GM21381 (cell line): ENCODE data around the gene STK17B.

Source experiments
- ATAC-seq: cut with Tn5 transposase; IDR thresholded peaks from one replicate; pipeline ENCODE4 v1.9.1; 2021; ENCODE audit warnings: mild to moderate bottlenecking, moderate library complexity; ENCODE audit not compliant: unreplicated experiment

STK17B gene

DNA sequence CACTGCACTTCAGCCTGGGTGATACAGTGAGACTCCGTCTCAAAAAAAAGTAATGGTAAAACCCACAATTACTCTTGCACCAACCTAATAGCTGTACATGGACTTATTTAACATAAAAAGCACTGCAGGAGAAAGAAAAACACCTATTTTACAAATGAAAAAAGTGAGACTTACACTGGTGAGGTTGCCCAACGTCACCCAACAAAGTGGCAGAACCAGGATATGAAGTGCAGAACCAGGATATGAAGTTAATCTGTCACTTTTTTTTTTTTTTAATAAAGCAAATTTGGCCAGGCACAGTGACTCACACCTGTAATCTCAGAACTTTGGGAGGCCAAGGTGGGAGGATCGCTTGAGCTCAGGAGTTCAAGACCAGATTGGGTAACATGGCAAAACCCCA, 13.5 kb upstream of the STK17B start:
- ATAC-seq: no peak

DNA sequence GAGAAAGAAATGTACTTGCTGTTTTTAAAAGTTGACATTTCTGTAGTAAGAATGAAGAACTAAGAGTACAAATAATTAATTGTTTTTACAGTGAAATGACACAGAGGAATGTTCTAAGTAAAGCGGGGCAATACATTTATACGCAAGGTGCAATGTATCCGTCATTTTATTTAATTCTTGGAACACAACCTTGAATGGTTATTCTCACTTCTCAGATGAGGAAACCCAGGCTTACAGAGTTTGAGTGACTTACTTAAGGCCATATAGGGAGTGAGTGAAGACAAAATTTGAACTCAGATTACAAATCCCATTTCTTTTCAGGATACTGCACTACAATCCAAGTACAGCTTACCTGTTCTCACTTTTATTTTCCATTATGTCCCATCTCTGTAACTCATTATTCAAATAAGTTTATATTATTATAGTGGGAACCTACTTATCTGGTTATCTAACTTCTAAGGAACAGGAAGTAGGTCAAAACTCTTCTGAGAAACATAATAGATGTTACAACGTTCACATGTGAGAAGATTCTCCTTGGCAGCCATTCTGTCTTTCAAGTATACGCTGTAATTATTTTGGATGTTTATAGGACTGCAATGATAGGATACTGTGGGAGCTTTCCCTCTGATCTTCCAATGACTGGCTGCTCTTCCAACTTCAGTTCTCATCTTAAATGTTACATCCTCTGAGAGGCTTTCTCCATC, 12.3 kb upstream of the STK17B start:
- no peak for ATAC-seq

DNA sequence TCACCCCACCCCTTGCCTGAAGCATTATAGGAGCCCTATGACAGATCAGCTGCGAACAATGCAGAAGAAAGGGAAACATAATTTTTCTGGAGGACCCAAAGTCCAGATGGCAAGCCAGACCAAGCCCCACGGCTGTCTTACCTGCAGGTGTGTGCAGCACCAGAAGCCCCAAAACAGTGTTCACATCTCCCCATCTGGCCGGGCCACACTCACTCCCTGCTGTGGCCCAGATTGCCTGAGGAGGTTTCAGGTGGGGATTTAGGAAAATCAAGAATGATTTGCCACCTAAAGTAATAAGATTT, 11.7 kb upstream of the STK17B start:
- ATAC-seq: peak; percentile 16

DNA sequence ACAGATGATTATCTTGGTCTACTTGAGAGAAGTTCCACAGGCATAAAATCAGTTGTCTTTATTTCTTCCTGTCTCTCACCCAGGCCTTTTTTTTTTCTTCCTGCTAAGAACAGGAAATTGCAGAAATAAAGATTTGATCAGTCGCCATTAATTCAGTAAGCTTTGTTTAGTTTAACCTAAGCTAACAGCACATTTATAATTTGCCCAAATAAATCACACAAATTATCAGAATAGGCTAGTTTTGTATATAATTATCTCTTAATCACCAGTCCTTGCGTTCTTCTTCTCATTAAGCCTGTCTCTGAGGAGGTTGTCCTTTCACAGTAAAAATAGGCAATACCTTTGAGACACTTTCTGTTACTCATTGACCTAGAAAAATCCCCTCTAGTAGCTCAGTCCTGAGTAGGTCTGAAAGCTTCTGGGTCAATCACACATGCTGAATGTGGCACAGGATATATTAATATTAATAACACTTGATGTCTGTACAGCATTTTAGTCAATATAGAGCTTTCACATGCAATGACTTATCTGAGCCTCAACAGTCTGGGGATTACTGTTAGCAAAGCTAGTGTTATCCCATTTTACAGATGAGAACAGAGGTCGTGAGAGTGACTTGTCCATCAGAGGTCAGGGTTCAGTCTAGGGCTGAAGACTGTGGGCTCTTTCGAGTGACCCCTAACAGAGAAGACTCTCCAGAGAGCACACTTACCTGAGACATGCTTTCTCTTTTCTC, 11.2 kb upstream of the STK17B start:
- ATAC-seq: peak; percentile 92

- ATAC-seq: no peak
Observed at GRCh38 chr2:196181484-196181883, 10.1 kb upstream of the STK17B start.

DNA sequence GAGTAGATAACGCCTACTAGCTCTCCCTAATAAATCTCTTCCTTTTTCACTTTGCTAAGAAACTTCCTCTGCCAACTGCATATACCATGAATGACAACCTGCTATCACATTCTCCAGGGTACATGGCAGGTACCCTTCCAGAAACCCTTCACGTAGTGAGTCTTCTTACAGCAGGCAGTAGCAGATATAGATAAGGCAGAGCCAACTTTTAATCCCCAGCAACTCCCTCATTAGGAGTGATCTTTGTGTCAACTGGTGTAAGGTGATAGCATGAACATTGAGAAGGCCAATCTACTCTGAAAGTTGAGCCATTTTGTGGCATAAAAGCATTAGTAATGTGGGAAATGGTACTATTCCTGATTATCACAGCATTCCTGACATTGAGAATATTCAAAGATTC, 5.7 kb upstream of the STK17B start:
- no peak for ATAC-seq

- ATAC-seq: peak; percentile 66
Observed at GRCh38 chr2:196176142-196176738, 4.9 kb upstream of the STK17B start.

DNA sequence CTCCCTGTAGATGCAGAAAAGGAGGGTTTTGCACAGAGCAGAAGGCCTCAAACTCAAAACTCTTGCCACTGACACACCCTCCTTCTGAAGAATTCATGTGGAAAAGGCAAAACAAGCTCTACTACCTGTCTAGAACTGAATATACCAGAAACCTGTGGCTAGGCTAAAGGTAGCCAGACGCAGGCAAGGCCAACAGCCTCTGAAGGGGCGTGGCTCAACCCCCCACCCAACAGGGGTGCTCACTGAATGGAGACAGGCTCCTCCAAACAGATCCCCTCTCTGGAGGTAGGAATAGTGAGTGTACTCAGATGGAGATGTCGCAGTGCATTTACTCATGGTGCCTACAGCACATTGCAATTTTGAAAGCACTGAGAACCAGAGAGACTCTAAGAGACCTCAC, 3.0 kb upstream of the STK17B start:
- no peak for ATAC-seq

- no peak for ATAC-seq
Observed at GRCh38 chr2:196173505-196173904, 2.1 kb upstream of the STK17B start.

DNA sequence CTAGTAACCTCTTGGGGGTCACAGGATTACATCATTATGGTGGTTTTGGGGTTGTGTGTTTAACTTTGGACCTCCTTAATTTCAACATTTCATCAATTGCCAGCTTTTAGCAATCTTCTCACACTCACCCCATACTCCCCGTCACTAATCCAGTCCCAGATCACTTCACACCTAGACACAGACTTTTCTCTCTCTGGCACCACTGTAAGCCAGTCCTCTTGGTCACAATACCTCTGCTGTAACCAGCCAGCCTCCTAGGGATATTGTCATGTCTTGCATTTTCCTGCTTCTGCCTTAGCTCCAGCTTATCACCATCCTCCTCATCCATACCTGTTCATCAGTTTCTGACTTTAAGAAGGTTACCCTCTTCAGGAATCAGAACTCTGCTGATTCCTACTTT, 1.6 kb upstream of the STK17B start:
- ATAC-seq: no peak

DNA sequence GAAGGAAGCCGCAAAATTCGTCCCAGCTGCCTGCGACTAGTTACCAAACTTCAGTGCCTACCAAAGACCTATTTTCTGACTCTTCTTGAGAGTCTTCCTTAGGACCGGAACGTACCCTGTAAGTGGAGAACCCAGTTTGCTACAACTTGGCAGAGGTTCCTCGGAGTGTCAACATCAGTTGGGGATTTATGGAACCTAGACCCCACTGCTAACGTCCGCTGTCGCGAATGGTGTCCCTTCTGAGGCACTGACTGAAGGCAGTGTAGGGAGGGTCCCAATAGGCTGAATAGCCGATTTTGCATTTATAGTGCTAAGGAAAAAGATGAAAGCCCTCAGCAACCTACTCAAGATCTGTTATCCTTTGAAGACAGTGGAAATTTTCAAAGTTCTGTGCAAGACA, 568 bp upstream of the STK17B start:
- no peak for ATAC-seq

DNA sequence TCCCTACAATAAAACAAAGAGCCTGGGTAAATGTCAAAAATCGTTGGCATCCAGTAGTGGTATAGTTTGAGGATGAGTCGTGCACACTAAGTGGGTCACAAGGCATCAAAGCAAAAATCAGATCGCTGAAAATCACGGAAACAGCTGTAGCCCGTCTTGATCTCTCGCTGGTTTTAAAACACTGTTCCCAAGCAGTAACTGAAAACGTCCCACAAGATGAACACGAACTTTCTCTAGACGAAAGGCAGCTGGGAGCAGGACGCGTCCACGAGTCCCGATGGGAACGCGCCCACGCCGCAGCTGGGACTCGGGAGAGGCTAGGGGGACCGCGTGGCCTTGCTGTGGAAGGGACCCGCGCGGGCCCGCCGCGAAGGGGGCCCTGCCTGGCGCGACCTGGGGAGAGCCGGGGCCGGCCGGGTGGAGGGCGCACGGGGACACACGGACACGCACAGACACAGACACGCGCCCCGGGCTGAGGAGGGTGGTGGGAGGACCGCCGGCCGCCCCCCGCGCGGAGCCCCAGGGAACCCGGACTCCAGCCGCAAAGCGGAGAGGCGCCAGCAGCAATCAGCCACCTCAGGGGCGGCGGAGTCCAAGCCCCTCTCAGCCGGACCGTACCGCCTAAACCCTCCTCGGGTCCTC, 651 bp downstream of the STK17B start:
- peak; percentile 5 for ATAC-seq

DNA sequence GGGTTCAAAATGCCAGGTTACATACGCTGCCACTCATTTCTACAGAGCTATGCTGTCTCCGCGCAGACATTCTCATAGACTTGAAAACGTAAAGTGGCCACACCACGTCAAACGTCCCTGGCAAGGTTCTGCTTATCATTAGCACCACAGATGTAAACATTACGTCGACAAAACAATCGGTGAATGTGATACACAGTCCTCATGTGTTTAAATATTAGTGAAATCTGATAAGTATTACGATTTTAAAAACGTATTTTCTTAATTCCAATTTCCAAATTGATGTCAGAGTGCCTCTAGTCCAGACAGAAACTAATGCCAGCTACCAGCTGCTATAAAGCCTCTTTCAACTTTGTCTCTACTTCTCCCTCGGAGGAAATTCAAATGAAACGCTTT, 1.2 kb downstream of the STK17B start:
- peak; percentile 19 for ATAC-seq

- ATAC-seq: no peak
Observed at GRCh38 chr2:196169516-196169915, 1.9 kb downstream of the STK17B start.

DNA sequence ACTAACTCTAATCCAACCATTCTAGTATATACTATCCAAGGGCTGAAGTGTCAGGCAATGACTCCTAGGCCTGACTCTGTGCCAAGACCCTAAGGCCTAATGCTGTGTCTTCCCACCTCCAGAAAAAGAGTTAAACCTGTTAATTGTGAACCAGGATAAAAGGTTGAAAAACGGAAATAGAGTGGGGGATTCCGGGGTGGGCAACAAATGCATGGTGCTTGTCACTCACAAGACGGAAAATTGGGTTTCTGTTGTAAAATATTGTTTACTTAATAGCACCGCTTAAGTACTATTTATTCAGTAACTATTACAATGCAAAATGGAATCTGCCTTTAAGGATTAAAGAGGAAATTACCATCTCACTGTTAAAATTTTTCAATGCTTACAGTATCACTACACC, 3.2 kb downstream of the STK17B start:
- ATAC-seq: no peak

DNA sequence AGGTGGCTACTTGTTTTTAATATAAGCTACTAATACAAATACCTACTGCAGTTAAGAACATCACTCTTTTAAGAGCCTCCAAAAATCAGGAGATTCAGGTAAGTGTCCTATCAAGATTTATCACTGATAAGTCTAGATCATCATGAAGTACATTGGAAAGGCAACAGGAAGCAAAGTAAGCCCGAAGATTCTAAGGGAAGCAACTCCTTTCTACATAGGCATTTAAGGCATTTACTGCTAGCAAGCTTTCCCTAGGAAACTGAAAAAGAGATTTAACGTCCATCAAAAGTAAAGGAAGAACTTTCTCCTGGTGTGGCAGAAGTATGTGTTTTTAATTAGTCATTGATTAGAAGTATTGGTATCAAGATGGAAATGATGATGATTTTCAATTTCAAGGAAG, 3.7 kb downstream of the STK17B start:
- no peak for ATAC-seq

DNA sequence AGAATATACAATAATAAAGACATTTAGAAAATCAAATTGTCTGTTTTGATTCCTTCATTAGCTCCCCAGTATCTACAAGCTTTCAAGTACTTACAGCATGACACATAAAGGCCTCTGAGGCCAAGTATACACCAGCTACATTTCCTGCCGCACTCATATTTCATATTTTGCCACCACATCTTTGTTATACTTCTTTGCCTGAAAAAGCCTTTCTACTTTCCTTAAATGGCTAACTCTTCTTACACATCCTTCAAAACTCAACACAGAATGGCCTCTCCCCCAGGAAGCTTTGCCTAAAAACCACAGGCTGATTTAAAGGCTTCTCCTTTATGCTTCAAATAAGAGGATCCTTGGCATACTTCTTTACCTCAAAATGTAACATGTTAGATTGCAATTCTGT, 4.5 kb downstream of the STK17B start:
- ATAC-seq: no peak

DNA sequence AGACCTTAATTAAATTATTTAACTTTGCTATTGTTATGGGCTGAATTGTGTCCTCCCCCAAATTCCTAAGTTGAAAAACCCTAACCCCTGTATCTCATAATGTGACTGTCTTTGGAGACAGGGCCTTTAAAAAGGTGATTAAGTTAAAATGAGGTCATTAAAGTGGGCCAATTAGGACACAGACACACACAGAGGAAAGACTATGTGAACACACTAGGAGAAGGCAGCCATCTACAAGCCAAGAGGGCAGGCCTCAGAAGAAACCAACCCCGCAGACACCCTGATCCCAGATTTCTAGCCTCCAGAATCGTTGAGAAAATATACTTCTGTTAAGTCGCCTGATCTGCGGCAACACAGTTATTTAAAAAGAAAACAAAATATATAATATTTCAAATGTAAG, 6.4 kb downstream of the STK17B start:
- no peak for ATAC-seq

GRCh38 chr2:196163285-196163684, 8.1 kb downstream of the STK17B start:
- ATAC-seq: no peak

GRCh38 chr2:196162586-196163175, 8.7 kb downstream of the STK17B start:
- ATAC-seq: no peak

GRCh38 chr2:196160946-196161345, 10.4 kb downstream of the STK17B start:
- ATAC-seq: no peak

GRCh38 chr2:196160101-196160500, 11.3 kb downstream of the STK17B start:
- ATAC-seq: peak; percentile 77
